H1 (cell line): ENCODE measurements around the gene CSN3. TPM values are rescaled to one million over a fixed set of nuclear protein-coding genes. Genes with fewer than 3 reads are reported as not detected.

Source experiments
- CEBPB ChIP-seq: IDR thresholded peaks from 2 replicates; pipeline ENCODE4 v1.6.1; 2012; ENCODE audit warnings: low read depth, low read length
- EP300 ChIP-seq, 2 experiments: IDR thresholded peaks; 1 replicate in 1 of 2; 2 replicates in 1 of 2; pipeline ENCODE4 v1.6.1; 2011 to 2012; ENCODE audit warnings: low read depth in 2 of 2, low read length in 2 of 2, mild to moderate bottlenecking in 2 of 2, borderline replicate concordance in 1 of 2, inconsistent platforms in 1 of 2, moderate library complexity in 1 of 2
- GTF2F1 ChIP-seq: IDR thresholded peaks from 2 replicates; pipeline ENCODE4 v1.6.1; 2012; ENCODE audit warnings: low read depth, low read length, improper control_type of control experiment, borderline replicate concordance
- SP1 ChIP-seq: IDR thresholded peaks from 2 replicates; pipeline ENCODE4 v1.6.1; 2011; ENCODE audit warnings: low read depth, low read length
- TCF12 ChIP-seq: IDR thresholded peaks from 2 replicates; pipeline ENCODE4 v1.6.1; 2011; ENCODE audit warnings: low read depth, mild to moderate bottlenecking, low read length
- polyA plus RNA-seq, 7 experiments: library from polyadenylated mRNA; depleted of rRNA in 3 of 7; stranded (reverse) in 5 of 7; unstranded in 2 of 7; fragments of >200 nt in 5 of 7; fragments of 200-250 nt in 2 of 7; gene quantifications; 1 replicate in 5 of 7; 2 replicates in 1 of 7; 4 replicates in 1 of 7; pipeline versions ENCODE4 v1.2.1 to v1.2.3, GENCODE V29; 2011 to 2013; ENCODE audit warnings: missing spikeins in 2 of 7, mixed read lengths in 2 of 7
- total RNA-seq: library from RNA; stranded (reverse); fragmentation: NEBNext Ultra II Directional; extraction: Animal tissue kit (Norgen Biotek cat#: 25700); gene quantifications from 2 replicates; pipeline ENCODE4 v1.2.1, GENCODE V29; 2021

CSN3 gene
- total and polyA plus RNA-seq, 2 of the 8 experiments (the other 6 are each of a cell fraction or from before 2014, with no cell fraction given): not detected

DNA sequence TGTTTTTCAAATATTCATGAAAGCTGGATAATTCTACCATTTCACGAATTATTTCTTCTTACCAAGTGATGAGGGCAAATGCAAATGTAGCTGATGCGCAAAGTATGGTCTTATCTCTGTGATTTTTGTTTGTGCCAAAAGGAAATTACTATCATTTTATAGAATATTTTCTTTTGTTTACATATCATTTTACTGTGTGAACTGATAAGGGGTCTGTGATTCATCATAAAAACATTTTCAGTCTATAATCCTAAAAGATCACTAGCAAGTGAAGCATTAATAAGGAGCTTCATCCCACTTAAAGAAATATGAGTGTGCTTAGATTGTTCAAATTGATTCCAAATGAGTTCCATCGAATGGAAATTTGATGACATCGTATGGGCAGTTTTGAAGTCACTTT is 694 bp downstream of the CSN3 start (continued):
- TF ChIP-seq GTF2F1 (no peak), TCF12 (no peak), CEBPB (no peak), EP300 (IDR thresholded peaks at IDR 0.05; ENCODE audit: borderline replicate concordance in 1 of 2, low read depth in 2 of 2, low read length in 2 of 2) (no peak), SP1 (no peak)
